Neural cell (in vitro differentiated cells): Measurements from ENCODE around the gene PNPLA2. TPM values are rescaled to one million over a fixed set of nuclear protein-coding genes. Genes with fewer than 3 reads are reported as not detected.
A peak's percentile ranks its signal among the peaks of the same experiment; 100 is the strongest.

Experiments used
- H2AFZ ChIP-seq: fragments of 200-600, 300-800 bp; sonication (generic), shearing (Covaris generic); 2 replicates; pipeline ENCODE4 v1.6.0; 2014; ENCODE audit warnings: low read depth, mild to moderate bottlenecking, antibody characterized with exemption, low read length, moderate library complexity
- H3F3A ChIP-seq: fragments of 200-600 bp; shearing (Covaris generic); 2 replicates; pipeline ENCODE4 v1.6.1; 2016; ENCODE audit warnings: mild to moderate bottlenecking, moderate library complexity, mixed read lengths, antibody characterized with exemption, low read length; ENCODE audit not compliant: insufficient read depth, poor library complexity, severe bottlenecking
- H3K27ac ChIP-seq: fragments of 200-600, 300-800 bp; sonication (generic), shearing (Covaris generic); 2 replicates; pipeline ENCODE4 v1.5.1; 2014; ENCODE audit warnings: mild to moderate bottlenecking, low read length, moderate library complexity
- H3K27me3 ChIP-seq: fragments of 300-800, 200-600 bp; sonication (generic), shearing (Covaris generic); 2 replicates; pipeline ENCODE4 v1.6.0; 2014; ENCODE audit warnings: mild to moderate bottlenecking, low read depth, low read length, moderate library complexity; ENCODE audit not compliant: insufficient read depth
- H3K36me3 ChIP-seq: fragments of 300-800, 200-600 bp; sonication (generic), shearing (Covaris generic); 2 replicates; pipeline ENCODE4 v1.5.1; 2014; ENCODE audit warnings: mild to moderate bottlenecking, antibody characterized with exemption, low read length, moderate library complexity; ENCODE audit not compliant: insufficient read depth
- H3K4me2 ChIP-seq: fragments of 300-800, 200-600 bp; sonication (generic), shearing (Covaris generic); 2 replicates; pipeline ENCODE4 v1.6.0; 2014; ENCODE audit warnings: mild to moderate bottlenecking, low read length
- H3K4me3 ChIP-seq: fragments of 300-800, 200-600 bp; sonication (generic), shearing (Covaris generic); 2 replicates; pipeline ENCODE4 v1.5.1; 2014; ENCODE audit warnings: mild to moderate bottlenecking, low read length, moderate library complexity
- H3K79me2 ChIP-seq: fragments of 200-600 bp; shearing (Covaris generic); replicated peaks from 2 replicates; pipeline ENCODE4 v1.6.0; 2014; ENCODE audit warnings: mild to moderate bottlenecking, low read length, moderate library complexity; ENCODE audit not compliant: insufficient read depth
- H3K9ac ChIP-seq: fragments of 300-800, 200-600 bp; sonication (generic), shearing (Covaris generic); 2 replicates; pipeline ENCODE4 v1.6.1; 2016; ENCODE audit warnings: mild to moderate bottlenecking, low read length, mixed read lengths
- H3K9me2 ChIP-seq: fragments of 200-600 bp; shearing (Covaris generic); 2 replicates; pipeline ENCODE4 v1.6.1; 2016; ENCODE audit warnings: mild to moderate bottlenecking, low read length, mixed read lengths; ENCODE audit not compliant: insufficient read depth
- H3K9me3 ChIP-seq: fragments of 200-600, 300-800 bp; sonication (generic), shearing (Covaris generic); 2 replicates; pipeline ENCODE4 v1.6.1; 2016; ENCODE audit warnings: mild to moderate bottlenecking, mixed run types, low read length, moderate library complexity, mixed read lengths
- H4K20me1 ChIP-seq: fragments of 200-600 bp; shearing (Covaris generic); 2 replicates; pipeline ENCODE4 v1.6.1; 2016; ENCODE audit warnings: mild to moderate bottlenecking, mixed run types; ENCODE audit not compliant: insufficient read depth
- CTCF ChIP-seq: fragments of 450-650 bp; IDR thresholded peaks from 2 replicates; pipeline ENCODE4 v1.5.1; 2014; ENCODE audit warnings: antibody characterized with exemption, mild to moderate bottlenecking, moderate library complexity; ENCODE audit not compliant: poor library complexity, severe bottlenecking
- EP300 ChIP-seq: fragments of 450-650 bp; conservative IDR thresholded peaks from 2 replicates; pipeline ENCODE4 v1.6.1; 2014; ENCODE audit warnings: antibody characterized with exemption, mild to moderate bottlenecking, moderate library complexity; ENCODE audit not compliant: poor library complexity, severe bottlenecking
- EZH2 ChIP-seq: fragments of 200-600, 300-800 bp; shearing (Covaris generic), sonication (generic); IDR thresholded peaks from 2 replicates; pipeline ENCODE4 v1.6.1; 2014; ENCODE audit warnings: antibody characterized with exemption, low read length, borderline replicate concordance, mild to moderate bottlenecking; ENCODE audit not compliant: insufficient read depth, poor library complexity, severe bottlenecking
- MXI1 ChIP-seq: fragments of 450-650 bp; conservative IDR thresholded peaks from 2 replicates; pipeline ENCODE4 v1.6.1; 2014; ENCODE audit warnings: antibody characterized with exemption, mild to moderate bottlenecking; ENCODE audit not compliant: poor library complexity, severe bottlenecking
- POLR2AphosphoS5 ChIP-seq: IDR thresholded peaks from 2 replicates; pipeline ENCODE4 v1.6.1; 2012
- REST ChIP-seq: IDR thresholded peaks from 2 replicates; pipeline ENCODE4 v1.6.1; 2012; ENCODE audit warnings: borderline replicate concordance
- SMC3 ChIP-seq: fragments of 450-650 bp; conservative IDR thresholded peaks from 2 replicates; pipeline ENCODE4 v1.6.1; 2014; ENCODE audit warnings: antibody characterized with exemption, mild to moderate bottlenecking, moderate library complexity; ENCODE audit not compliant: poor library complexity
- TAF1 ChIP-seq: IDR thresholded peaks from 2 replicates; pipeline ENCODE4 v1.6.1; 2012; ENCODE audit warnings: low read depth
- polyA plus RNA-seq: library from polyadenylated mRNA; depleted of rRNA; stranded (reverse); fragments of >200 nt; gene quantifications from 2 replicates; pipeline ENCODE4 v1.2.3, GENCODE V29; 2014

Gene PNPLA2
- polyA plus RNA-seq, 1 donor from 2014 or later: 7.8 TPM

- TF ChIP-seq POLR2AphosphoS5 (no peak), EP300 (no peak), SMC3 (no peak), REST (no peak), EZH2 (no peak), CTCF (no peak), MXI1 (no peak), TAF1 (no peak)
- H3K36me3 ChIP-seq: no peaks in the 10 kb centered on the region
- H4K20me1 ChIP-seq: peaks cover 3% of the 10 kb centered on the region
- no peak overlapping the region for H3K4me3 ChIP-seq
- H3K4me2 ChIP-seq: no peak overlapping the region
- no peaks in the 10 kb centered on the region for H3K9me3 ChIP-seq
- H3K9me2 ChIP-seq: no peaks in the 10 kb centered on the region
- H2AFZ ChIP-seq: no peak overlapping the region
- no peak overlapping the region for H3K27ac ChIP-seq
- no peaks in the 10 kb centered on the region for H3K27me3 ChIP-seq
- H3K79me2 ChIP-seq: peaks cover 24% of the 10 kb centered on the region
- H3K9ac ChIP-seq: no peak overlapping the region
- no peaks in the 10 kb centered on the region for H3F3A ChIP-seq
These were observed 38.7 kb upstream of the PNPLA2 start for GRCh38 chr11:779955-780532.

- Histone ChIP-seq H3K4me2 (no peak overlapping the region), H3K27ac (no peak overlapping the region), H3F3A (no peaks in the 10 kb centered on the region)
These were observed 36.2 kb upstream of the PNPLA2 start for GRCh38 chr11:782264-783174.

More at GRCh38 chr11:782264-783174, 36.2 kb upstream of the PNPLA2 start:
- Histone ChIP-seq H3K4me3 (no peak overlapping the region), H3K36me3 (no peaks in the 10 kb centered on the region), H3K27me3 (no peaks in the 10 kb centered on the region), H3K9me2 (no peaks in the 10 kb centered on the region), H2AFZ (no peak overlapping the region), H3K79me2 (peaks cover 7% of the 10 kb centered on the region), H3K9ac (peak overlapping the region; percentile 23), H4K20me1 (no peaks in the 10 kb centered on the region), H3K9me3 (no peaks in the 10 kb centered on the region)
- TF ChIP-seq EZH2: no peak
- TF ChIP-seq POLR2AphosphoS5: no peak
